AG08395 (cell line): ENCODE data around the gene FAM120B.

Experiments
- DNase-seq: peaks from one replicate; pipeline ENCODE4 v3.0.0; 2012; ENCODE audit warnings: mixed read lengths, low spot score

The FAM120B gene

DNA sequence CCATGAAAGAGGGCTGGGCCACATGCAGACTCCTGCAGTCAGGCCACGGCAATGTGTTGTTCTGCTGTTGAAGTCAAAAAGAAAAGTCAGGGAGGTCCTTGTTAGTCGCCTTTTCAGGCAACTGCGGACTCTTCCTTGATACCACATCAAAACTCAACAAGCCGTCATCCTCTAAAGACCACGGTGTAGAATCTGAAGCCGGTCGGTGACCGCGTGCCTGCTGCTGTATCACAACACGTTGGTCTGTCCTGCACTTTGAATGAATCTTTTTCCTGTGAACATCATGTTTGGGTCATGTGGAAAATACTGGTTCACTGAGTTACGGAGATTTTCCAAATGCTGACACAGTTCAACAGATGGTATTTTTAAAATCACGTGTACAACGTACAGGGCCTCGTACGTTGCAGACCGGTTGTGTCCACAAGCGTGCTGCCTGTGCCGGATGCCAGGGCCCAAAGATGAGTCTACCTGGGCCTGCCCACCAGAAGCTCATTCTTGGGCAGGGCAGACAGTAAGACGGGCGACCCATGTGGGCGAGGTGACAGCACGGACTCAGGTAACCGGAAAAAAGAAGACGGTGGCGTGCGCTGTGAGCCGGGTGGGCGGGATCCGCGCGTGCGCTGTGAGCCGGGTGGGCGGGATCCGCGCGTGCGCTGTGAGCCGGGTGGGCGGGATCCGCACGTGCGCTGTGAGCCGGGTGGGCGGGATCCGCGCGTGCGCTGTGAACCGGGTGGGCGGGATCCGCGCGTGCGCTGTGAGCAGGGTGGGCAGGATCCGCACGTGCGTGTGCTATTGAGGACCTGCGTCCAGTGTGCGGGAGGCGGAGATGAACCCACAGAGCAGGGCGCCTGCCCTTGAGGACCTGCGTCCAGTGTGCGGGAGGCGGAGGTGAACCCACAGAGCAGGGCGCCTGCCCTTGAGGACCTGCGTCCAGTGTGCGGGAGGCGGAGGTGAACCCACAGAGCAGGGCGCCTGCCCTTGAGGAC lies 114.5 kb downstream of the FAM120B start:
- no peak for DNase-seq

- no peak for DNase-seq
Observed at GRCh38 chr6:170421921-170422320, 115.4 kb downstream of the FAM120B start.

DNA sequence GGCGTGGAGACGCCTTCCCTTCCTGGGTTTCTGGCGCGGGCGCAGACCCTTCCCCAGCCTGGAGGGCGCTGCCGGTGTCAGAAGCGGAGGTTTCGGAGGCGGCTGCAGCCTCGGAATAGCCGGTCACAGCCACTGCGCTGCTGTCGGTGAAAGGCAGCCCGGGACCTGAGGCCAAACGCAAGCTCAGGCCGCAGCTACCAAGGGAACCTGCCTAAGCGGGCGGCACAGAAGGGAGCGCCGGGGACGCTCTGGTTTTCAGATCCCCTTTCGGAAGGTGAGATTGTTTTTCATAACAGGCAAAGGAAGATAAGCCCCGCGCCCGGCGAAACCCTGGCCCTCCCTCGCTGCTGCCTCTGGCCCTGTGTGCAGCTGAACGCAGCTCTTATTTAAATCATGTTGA lies 116.5 kb downstream of the FAM120B start:
- DNase-seq = no peak

- no peak for DNase-seq
Observed at GRCh38 chr6:170423814-170424603, 117.5 kb downstream of the FAM120B start.

GRCh38 chr6:170424604-170425126 lies 118.1 kb downstream of the FAM120B start:
- DNase-seq = no peak

DNA sequence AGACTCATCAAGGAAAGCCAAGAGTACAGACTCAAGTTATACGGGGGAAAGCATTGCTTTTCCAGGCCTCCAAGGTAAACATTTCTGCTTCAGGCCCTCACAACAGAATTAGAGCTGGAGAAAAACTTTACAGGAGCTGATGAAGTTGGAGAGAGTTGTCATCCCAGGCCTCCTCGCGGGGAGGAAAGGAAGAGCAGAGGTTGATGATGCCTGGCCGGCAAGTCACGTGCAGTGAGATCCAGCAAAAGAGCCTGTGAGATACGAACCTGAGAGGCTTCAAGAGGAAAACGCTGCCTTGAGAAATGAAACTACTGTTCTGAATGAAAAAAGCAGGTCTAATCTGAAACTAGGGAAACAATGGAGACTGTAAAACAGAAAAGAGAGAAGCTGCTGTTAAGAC lies 122.9 kb downstream of the FAM120B start:
- DNase-seq = no peak

GRCh38 chr6:170433163-170434116 lies 126.9 kb downstream of the FAM120B start:
- DNase-seq = no peak

- no peak for DNase-seq
Observed at GRCh38 chr6:170434117-170434820, 127.7 kb downstream of the FAM120B start.

- DNase-seq = no peak
Observed at GRCh38 chr6:170434821-170435155, 128.2 kb downstream of the FAM120B start.

DNA sequence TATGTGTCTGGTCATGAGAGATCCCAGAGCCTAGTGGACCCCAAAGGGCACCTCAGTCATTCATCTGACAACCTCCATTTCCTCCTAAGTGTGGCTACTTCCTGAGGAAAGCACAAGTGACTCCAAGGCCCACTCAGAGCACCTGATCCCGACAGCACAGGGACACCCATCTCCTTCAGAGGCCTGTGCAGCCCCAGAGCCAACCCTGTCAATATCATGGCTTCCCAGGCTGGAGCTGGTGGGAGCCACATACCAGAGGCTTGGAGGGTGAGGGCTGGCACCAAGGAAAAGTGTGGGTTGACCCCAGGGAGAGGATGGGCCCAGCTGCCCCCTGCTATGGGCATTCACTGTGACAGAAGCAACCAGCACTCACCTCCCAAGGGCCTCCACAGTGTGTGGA lies 129.2 kb downstream of the FAM120B start:
- no peak for DNase-seq

DNA sequence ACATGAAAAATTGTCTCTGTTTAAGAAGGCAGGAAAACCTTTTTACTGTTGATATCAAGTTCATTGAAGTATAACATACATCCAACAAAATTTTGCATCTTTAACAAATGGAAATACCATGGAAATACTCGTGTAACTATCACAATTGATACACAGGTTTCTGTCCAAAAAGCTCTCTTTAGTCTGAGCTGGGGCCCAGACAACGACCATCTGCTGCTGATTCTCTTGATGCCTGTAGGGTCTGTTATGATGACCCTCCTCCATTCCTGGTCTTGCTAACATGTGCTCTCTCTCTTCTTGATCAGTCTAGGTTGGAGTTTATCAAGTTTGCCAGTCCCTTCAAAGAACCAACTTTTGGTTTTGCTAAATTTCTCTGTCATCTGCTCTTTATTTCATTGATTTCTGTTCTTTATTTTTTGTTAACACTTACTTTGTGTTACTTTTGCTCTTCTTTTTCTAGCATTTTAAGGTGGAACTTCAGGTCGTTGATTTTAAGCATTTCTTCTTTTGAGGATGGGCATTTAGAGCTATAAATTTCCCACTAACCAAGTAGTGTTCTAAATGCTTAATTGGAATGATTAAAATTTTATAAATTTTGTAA lies 129.8 kb downstream of the FAM120B start:
- no peak for DNase-seq

- peak; percentile 24 for DNase-seq
Observed at GRCh38 chr6:170437719-170438401, 131.3 kb downstream of the FAM120B start.

GRCh38 chr6:170438402-170438753 lies 131.8 kb downstream of the FAM120B start:
- DNase-seq = peak; percentile 98

DNA sequence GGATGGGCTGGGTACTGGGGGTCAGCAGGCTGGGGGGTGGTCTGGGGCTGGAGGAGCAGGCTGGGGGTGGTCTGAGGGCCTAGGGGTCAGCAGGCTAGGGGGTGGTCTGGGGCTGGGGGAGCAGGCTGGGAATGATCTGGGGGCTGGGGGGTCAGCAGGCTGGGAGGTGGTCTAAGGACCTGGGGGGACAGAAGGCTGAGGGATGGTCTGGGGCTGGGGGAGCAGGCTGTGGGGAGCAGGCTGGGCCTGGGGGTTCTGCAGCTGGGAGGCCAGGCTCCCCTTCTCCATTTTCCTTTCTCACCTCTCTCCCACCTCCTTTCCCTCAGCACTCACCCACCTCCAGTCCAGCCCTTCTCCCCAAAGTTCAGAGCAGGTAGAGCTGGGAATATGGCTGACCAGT lies 132.3 kb downstream of the FAM120B start:
- DNase-seq = no peak

DNA sequence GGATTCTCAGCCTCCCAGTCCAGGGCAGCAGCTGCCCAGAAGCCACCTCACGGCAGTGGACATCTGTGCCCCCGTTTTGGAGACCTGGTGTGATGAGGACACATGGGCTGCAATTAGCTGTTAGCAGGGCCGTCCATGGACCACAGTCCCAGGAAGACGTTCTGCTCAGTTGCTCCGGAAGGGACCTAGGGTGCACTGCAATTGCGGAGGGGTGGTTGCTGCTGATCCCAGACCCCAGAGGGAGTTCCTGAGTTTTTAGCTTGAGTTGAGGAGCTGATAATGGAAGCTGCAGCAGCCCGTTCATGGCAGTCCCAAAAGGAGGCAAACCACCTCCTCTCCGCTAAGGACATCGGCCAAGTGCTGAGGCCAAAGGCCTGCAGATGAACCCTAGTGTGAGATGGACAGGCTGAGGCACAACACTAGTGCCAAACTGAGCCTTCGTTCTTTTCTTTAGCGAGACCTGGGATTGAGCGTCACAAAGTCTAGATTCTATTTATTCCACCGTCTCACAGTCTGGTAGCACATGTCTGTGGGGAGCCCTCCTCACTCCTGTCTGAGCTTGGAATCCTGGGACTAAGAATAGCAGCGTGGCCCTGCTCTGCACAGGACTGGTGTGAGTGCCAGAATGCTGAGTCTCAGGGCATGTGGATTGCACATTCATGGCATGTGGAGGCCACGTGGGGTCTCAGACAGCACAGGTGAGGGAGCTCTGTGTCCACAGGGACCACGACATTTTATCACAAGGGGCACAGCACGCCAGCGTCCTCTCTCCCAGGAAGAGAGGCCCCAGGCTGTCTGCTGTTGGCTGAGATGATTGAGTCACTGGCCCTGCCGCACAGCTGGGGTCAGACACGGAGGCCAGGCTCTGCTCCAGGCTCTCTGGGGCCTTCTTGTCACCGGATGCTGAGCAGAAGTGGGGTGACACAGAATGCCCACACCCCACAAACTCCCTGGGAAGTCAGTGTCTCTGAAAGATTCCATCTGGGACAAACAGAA lies 133.1 kb downstream of the FAM120B start:
- peak; percentile 32 for DNase-seq

DNA sequence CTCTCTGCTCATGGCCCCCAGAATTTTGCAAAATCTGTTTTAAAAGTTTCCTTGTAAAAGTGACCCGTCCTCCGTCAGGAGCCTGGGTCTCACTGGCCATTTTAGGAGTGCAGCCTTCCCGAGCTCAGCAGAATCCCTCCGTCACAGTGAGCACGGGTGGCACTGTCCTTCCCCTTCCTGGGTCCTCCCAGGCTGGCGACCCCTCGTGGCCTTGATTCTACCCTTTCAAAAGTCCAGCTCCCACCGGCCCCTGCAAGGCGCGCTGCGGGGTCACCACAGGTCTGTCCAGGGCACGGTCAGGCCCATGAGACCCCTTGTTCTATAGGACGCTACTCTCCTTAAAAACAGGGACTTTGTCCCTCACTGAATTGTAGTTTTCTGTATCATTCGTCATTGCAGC lies 133.9 kb downstream of the FAM120B start:
- no peak for DNase-seq

- peak; percentile 35 for DNase-seq
Observed at GRCh38 chr6:170441316-170441715, 134.8 kb downstream of the FAM120B start.

- DNase-seq = no peak
Observed at GRCh38 chr6:170442596-170442995, 136.0 kb downstream of the FAM120B start.

GRCh38 chr6:170443151-170443662 lies 136.6 kb downstream of the FAM120B start:
- DNase-seq = no peak
